Liver (tissue), 9 donors: ENCODE data around the gene ZSWIM4. TPM values are rescaled to one million over a fixed set of nuclear protein-coding genes. Genes with fewer than 3 reads are reported as not detected.
A peak's percentile ranks its signal among the peaks of the same experiment; 100 is the strongest.

Source experiments
- DNase-seq: peaks from one replicate; pipeline ENCODE4 v3.0.0-alpha.2; 2017; ENCODE audit warnings: low spot score
- H3K27ac ChIP-seq, 2 donors: one replicate each; pipeline ENCODE4 v1.7.0; 2013; ENCODE audit warnings: inconsistent platforms in 2 of 2, low read length in 2 of 2, control low read depth in 1 of 2, low read depth in 1 of 2, mild to moderate bottlenecking in 1 of 2
- H3K27me3 ChIP-seq, 4 donors: one replicate each; pipeline versions ENCODE4 v1.6.1 to v1.7.0; 2013; ENCODE audit warnings: low read length in 3 of 4, inconsistent platforms in 1 of 4, mild to moderate bottlenecking in 1 of 4, moderate library complexity in 1 of 4; ENCODE audit not compliant: control insufficient read depth in 4 of 4, insufficient read depth in 4 of 4
- H3K36me3 ChIP-seq, 4 donors: one replicate each; pipeline versions ENCODE4 v1.6.1 to v1.7.0; 2013; ENCODE audit warnings: low read length in 3 of 4, mild to moderate bottlenecking in 3 of 4, low read depth in 1 of 4, moderate library complexity in 1 of 4; ENCODE audit not compliant: control insufficient read depth in 4 of 4, insufficient read depth in 3 of 4
- H3K4me1 ChIP-seq, 4 donors: one replicate each; pipeline versions ENCODE4 v1.6.1 to v1.7.0; 2013; ENCODE audit warnings: low read length in 3 of 4, mild to moderate bottlenecking in 3 of 4, moderate library complexity in 1 of 4; ENCODE audit not compliant: control insufficient read depth in 4 of 4, insufficient read depth in 4 of 4
- H3K4me3 ChIP-seq, 3 donors: one replicate each; pipeline versions ENCODE4 v1.6.1 to v1.7.0; 2013; ENCODE audit warnings: low read length in 3 of 3, control low read depth in 1 of 3, low read depth in 1 of 3, mild to moderate bottlenecking in 1 of 3
- H3K9ac ChIP-seq, 2 donors: one replicate each; pipeline ENCODE4 v1.7.0; 2013; ENCODE audit warnings: low read length in 2 of 2, mild to moderate bottlenecking in 2 of 2, moderate library complexity in 2 of 2, control low read depth in 1 of 2, low read depth in 1 of 2
- H3K9me3 ChIP-seq, 4 donors: one replicate each; pipeline versions ENCODE4 v1.6.1 to v1.7.0; 2013; ENCODE audit warnings: low read length in 3 of 4; ENCODE audit not compliant: control insufficient read depth in 4 of 4
- ATF3 ChIP-seq: IDR thresholded peaks from 2 replicates; pipeline ENCODE4 v1.6.1; 2016; ENCODE audit warnings: antibody characterized with exemption
- CTCF ChIP-seq: fragments of 150-350 bp; IDR thresholded peaks from 2 replicates; pipeline ENCODE4 v1.5.1; 2017; ENCODE audit warnings: improper control_type of control experiment, low read depth, low read length; ENCODE audit not compliant: missing input control
- EGR1 ChIP-seq, 2 donors: IDR thresholded peaks; 2 replicates each; pipeline ENCODE4 v1.6.1; 2016 to 2018; ENCODE audit warnings: antibody characterized with exemption in 2 of 2, low read depth in 2 of 2
- FOXA1 ChIP-seq: IDR thresholded peaks from 2 replicates; pipeline ENCODE4 v1.6.1; 2016; ENCODE audit warnings: antibody characterized with exemption
- FOXA2 ChIP-seq: IDR thresholded peaks from 2 replicates; pipeline ENCODE4 v1.6.1; 2016; ENCODE audit warnings: antibody characterized with exemption
- GABPA ChIP-seq, 2 donors: IDR thresholded peaks in 1 of 2; conservative IDR thresholded peaks in 1 of 2; 2 replicates each; pipeline ENCODE4 v1.6.1; 2016; ENCODE audit warnings: antibody characterized with exemption in 2 of 2, mild to moderate bottlenecking in 1 of 2, moderate library complexity in 1 of 2
- HNF4A ChIP-seq, 2 donors: conservative IDR thresholded peaks; 2 replicates each; pipeline ENCODE4 v1.6.1; 2016; ENCODE audit warnings: antibody characterized with exemption in 2 of 2, mild to moderate bottlenecking in 2 of 2
- HNF4G ChIP-seq: IDR thresholded peaks from 2 replicates; pipeline ENCODE4 v1.6.1; 2016; ENCODE audit warnings: antibody characterized with exemption
- JUND ChIP-seq, 2 donors: IDR thresholded peaks; 2 replicates each; pipeline ENCODE4 v1.6.1; 2016; ENCODE audit warnings: antibody characterized with exemption in 2 of 2
- MAX ChIP-seq: IDR thresholded peaks from 2 replicates; pipeline ENCODE4 v1.6.1; 2016; ENCODE audit warnings: antibody characterized with exemption
- NR2F2 ChIP-seq: IDR thresholded peaks from 2 replicates; pipeline ENCODE4 v1.6.1; 2016; ENCODE audit warnings: antibody characterized with exemption
- RAD21 ChIP-seq, 2 donors: IDR thresholded peaks; 2 replicates each; pipeline ENCODE4 v1.6.1; 2016; ENCODE audit warnings: antibody characterized with exemption in 2 of 2, mild to moderate bottlenecking in 2 of 2
- REST ChIP-seq: IDR thresholded peaks from 2 replicates; pipeline ENCODE4 v1.6.1; 2016; ENCODE audit warnings: antibody characterized with exemption, mild to moderate bottlenecking
- RXRA ChIP-seq, 2 donors: IDR thresholded peaks; 2 replicates each; pipeline ENCODE4 v1.6.1; 2017 to 2018; ENCODE audit warnings: antibody characterized with exemption in 2 of 2, mild to moderate bottlenecking in 1 of 2
- SP1 ChIP-seq: IDR thresholded peaks from 2 replicates; pipeline ENCODE4 v1.6.1; 2018; ENCODE audit warnings: antibody characterized with exemption, mild to moderate bottlenecking
- TAF1 ChIP-seq: conservative IDR thresholded peaks from 2 replicates; pipeline ENCODE4 v1.6.1; 2016; ENCODE audit warnings: antibody characterized with exemption, mild to moderate bottlenecking
- YY1 ChIP-seq: IDR thresholded peaks from 2 replicates; pipeline ENCODE4 v1.6.1; 2016; ENCODE audit warnings: antibody characterized with exemption, mild to moderate bottlenecking
- ZBTB33 ChIP-seq: IDR thresholded peaks from 2 replicates; pipeline ENCODE4 v1.6.1; 2016; ENCODE audit warnings: antibody characterized with exemption
- WGBS: extraction: QIAGEN DNeasy Blood & Tissue Kit; methylation state at CpG from one replicate; pipeline ENCODE4 v1.1.7; 2013; 5-methylcytosine and 5-hydroxymethylcytosine counted together
- polyA plus RNA-seq, 2 donors: library from polyadenylated mRNA; stranded (reverse) in 1 of 2; unstranded in 1 of 2; fragments of 200-250 nt in 1 of 2; fragments of >200 nt in 1 of 2; fragmentation: Nextera tagmentation in 1 of 2; extraction: Ambion mirVana in 1 of 2; gene quantifications; one replicate each; pipeline versions ENCODE4 v1.2.1 to v1.2.3, GENCODE V29; 2013 to 2015
- total RNA-seq, 2 donors: library from RNA; depleted of rRNA; stranded (reverse); fragments of >200 nt; gene quantifications; one replicate each; pipeline ENCODE4 v1.2.3, GENCODE V29; 2014
- donor health status: healthy.
- donor health status: healthy.
- donor health status: healthy.
- donor health status: healthy.
- donor health status: healthy.

The ZSWIM4 gene
- total and polyA plus RNA-seq, 4 donors, result 0.14 to 2.2 (median 1.2) TPM

GRCh38 chr19:13861714-13862531 is 66.7 kb downstream of the ZSWIM4 start:
- Histone ChIP-seq H3K27me3 (peaks cover 0 to 5% (median 0%) of the 10 kb centered on the region in 4 donors), H3K4me1 (peaks cover 5 to 14% (median 9%) of the 10 kb centered on the region in 4 donors), H3K36me3 (peaks cover 0 to 1% (median 0%) of the 10 kb centered on the region in 4 donors), H3K4me3 (peak overlapping the region; percentile 15 to 42 (median 41)), H3K9ac (peak overlapping the region; percentile 61 to 74), H3K27ac (peak overlapping the region; percentile 78 to 89), H3K9me3 (no peaks in the 10 kb centered on the region)
- WGBS, result 8% methylated on average over 27 of the region's 27 CpGs
- peak; percentile 95 for DNase-seq
- TF ChIP-seq REST (no peak), CTCF (peak; percentile 99), TAF1 (no peak), FOXA1 (no peak), ATF3 (no peak), NR2F2 (peak; percentile 78), YY1 (no peak), RAD21 (IDR thresholded peaks at IDR 0.05) (peak; percentile 92 to 93), FOXA2 (no peak), HNF4A (conservative IDR thresholded peaks at IDR 0.05) (no peak), ZBTB33 (no peak), RXRA (IDR thresholded peaks at IDR 0.05) (peak in 1 of 2 donors; percentile 48), GABPA (IDR thresholded peaks at IDR 0.05 in 1 of 2, conservative IDR thresholded peaks at IDR 0.05 in 1 of 2) (no peak), HNF4G (no peak), JUND (IDR thresholded peaks at IDR 0.05) (peak; percentile 65 to 74), SP1 (peak; percentile 60), EGR1 (IDR thresholded peaks at IDR 0.05; ENCODE audit: low read depth in 2 of 2) (no peak), MAX (no peak)
